C4-2B (cell line): Measurements from ENCODE around the gene DSCAML1.

Source experiments
- CTCF ChIP-seq: fragments of 450-650 bp; conservative IDR thresholded peaks from 2 replicates; pipeline ENCODE4 v1.5.1; 2017; ENCODE audit warnings: mild to moderate bottlenecking
- ZFX ChIP-seq: fragments of 450-650 bp; IDR thresholded peaks from 2 replicates; pipeline ENCODE4 v1.6.1; 2017

- TF ChIP-seq CTCF, result no peak
- no peak for TF ChIP-seq ZFX
These were observed 44.9 kb downstream of the DSCAML1 start for GRCh38 chr11:117752071-117752470.
